Astrocyte (in vitro differentiated cells and primary cell): ENCODE results near the gene SYTL3. TPM values are rescaled to one million over a fixed set of nuclear protein-coding genes. Genes with fewer than 3 reads are reported as not detected.
"Not testable (repeated sequence)": the region's sequence is repeated elsewhere in the genome, so short reads cannot be mapped to it uniquely, and the experiment has no call there.

ENCODE experiments used
- DNase-seq: peaks from one replicate; pipeline ENCODE4 v3.0.0-alpha.2; 2010; ENCODE audit warnings: low read depth
- FAIRE-seq: peaks from 2 replicates; lab custom pipeline; 2011; peaks lifted over from hg19 to GRCh38; lab: Jason Lieb, UNC
- H2AFZ ChIP-seq: 2 replicates; pipeline ENCODE4 v1.6.0; 2012; ENCODE audit warnings: low read depth, low read length, inconsistent platforms
- H3K27ac ChIP-seq: 2 replicates; pipeline ENCODE4 v1.5.1; 2011; ENCODE audit warnings: low read depth, low read length, inconsistent platforms
- H3K27me3 ChIP-seq: 2 replicates; pipeline ENCODE4 v1.6.0; 2011; ENCODE audit warnings: low read length, inconsistent platforms; ENCODE audit not compliant: insufficient read depth
- H3K36me3 ChIP-seq: 2 replicates; pipeline ENCODE4 v1.5.1; 2011; ENCODE audit warnings: low read length, inconsistent platforms; ENCODE audit not compliant: insufficient read depth
- H3K4me1 ChIP-seq: 2 replicates; pipeline ENCODE4 v1.5.1; 2011; ENCODE audit warnings: low read length, inconsistent platforms; ENCODE audit not compliant: insufficient read depth
- H3K4me2 ChIP-seq: 2 replicates; pipeline ENCODE4 v1.6.0; 2012; ENCODE audit warnings: low read length, inconsistent platforms
- H3K4me3 ChIP-seq: 2 replicates; pipeline ENCODE4 v1.5.1; 2011; ENCODE audit warnings: low read depth, mild to moderate bottlenecking, low read length, inconsistent platforms; ENCODE audit not compliant: insufficient read depth
- H3K79me2 ChIP-seq: 2 replicates; pipeline ENCODE4 v1.6.0; 2012; ENCODE audit warnings: mild to moderate bottlenecking, low read length, inconsistent platforms; ENCODE audit not compliant: insufficient read depth
- H3K9ac ChIP-seq: 2 replicates; pipeline ENCODE4 v1.6.0; 2012; ENCODE audit warnings: mild to moderate bottlenecking, low read length, inconsistent platforms
- H3K9me3 ChIP-seq: 2 replicates; pipeline ENCODE4 v1.5.1; 2012; ENCODE audit warnings: low read depth, mild to moderate bottlenecking, low read length, inconsistent platforms; ENCODE audit not compliant: insufficient read depth
- H4K20me1 ChIP-seq: 2 replicates; pipeline ENCODE4 v1.6.0; 2012; ENCODE audit warnings: low read length, inconsistent platforms; ENCODE audit not compliant: insufficient read depth
- H3K27ac Mint-ChIP-seq: one replicate; pipeline ENCODE4 v1.8.0; 2021; ENCODE audit warnings: mild to moderate bottlenecking, mixed read lengths; ENCODE audit not compliant: unreplicated experiment
- H3K27me3 Mint-ChIP-seq: one replicate; pipeline ENCODE4 v1.8.0; 2021; ENCODE audit warnings: low read depth, mixed read lengths; ENCODE audit not compliant: unreplicated experiment
- H3K36me3 Mint-ChIP-seq: one replicate; pipeline ENCODE4 v1.8.0; 2021; ENCODE audit warnings: low read depth, mixed read lengths; ENCODE audit not compliant: unreplicated experiment
- H3K4me1 Mint-ChIP-seq: one replicate; pipeline ENCODE4 v1.8.0; 2021; ENCODE audit warnings: low read depth, mixed read lengths; ENCODE audit not compliant: unreplicated experiment
- H3K4me3 Mint-ChIP-seq: one replicate; pipeline ENCODE4 v1.8.0; 2021; ENCODE audit warnings: mild to moderate bottlenecking, moderate library complexity, mixed read lengths; ENCODE audit not compliant: unreplicated experiment
- H3K9me3 Mint-ChIP-seq: one replicate; pipeline ENCODE4 v1.8.0; 2021; ENCODE audit warnings: mild to moderate bottlenecking, mixed read lengths; ENCODE audit not compliant: unreplicated experiment
- EZH2 ChIP-seq: IDR thresholded peaks from 2 replicates; pipeline ENCODE4 v1.6.1; 2012; ENCODE audit warnings: mild to moderate bottlenecking, low read length, inconsistent platforms; ENCODE audit not compliant: insufficient read depth
- total RNA-seq: library from RNA; stranded (reverse); gene quantifications from 2 replicates; pipeline ENCODE4 v1.2.1, GENCODE V29; 2021
- TF ChIP-seq, protein P1 (sequence below): IDR thresholded peaks from 2 replicates; pipeline ENCODE4 v1.5.1; 2011; ENCODE audit warnings: low read depth, mild to moderate bottlenecking, inconsistent platforms, low read length, moderate library complexity; ENCODE audit not compliant: insufficient read depth

Gene SYTL3
- total RNA-seq, 1 donor from 2014 or later: 1.2 TPM

DNA sequence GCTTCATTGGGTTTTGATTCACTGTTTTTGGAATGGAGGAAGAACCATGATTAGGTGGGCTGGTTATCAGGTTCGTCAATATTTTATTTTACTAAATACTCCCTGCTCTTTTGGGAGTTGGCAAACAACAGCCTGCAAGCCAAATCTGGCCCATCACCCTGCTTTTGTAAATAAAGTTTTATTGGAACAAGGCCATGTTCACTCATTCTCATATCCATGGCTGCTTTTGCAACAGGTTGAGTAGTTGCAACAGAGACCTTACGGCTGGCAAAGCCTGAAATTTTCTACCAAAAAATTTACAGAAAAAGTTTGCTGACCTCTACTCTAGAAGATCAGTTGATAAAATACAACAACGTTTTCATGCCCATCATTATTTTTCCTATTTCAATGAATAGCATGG is 45.1 kb downstream of the SYTL3 start:
- H4K20me1 ChIP-seq: no peaks in the 10 kb centered on the region
- FAIRE-seq (no peak), DNase-seq (no peak)
- H3K9me3 ChIP-seq: no peaks in the 10 kb centered on the region
- TF ChIP-seq EZH2: no peak
- TF ChIP-seq, protein P1, sequence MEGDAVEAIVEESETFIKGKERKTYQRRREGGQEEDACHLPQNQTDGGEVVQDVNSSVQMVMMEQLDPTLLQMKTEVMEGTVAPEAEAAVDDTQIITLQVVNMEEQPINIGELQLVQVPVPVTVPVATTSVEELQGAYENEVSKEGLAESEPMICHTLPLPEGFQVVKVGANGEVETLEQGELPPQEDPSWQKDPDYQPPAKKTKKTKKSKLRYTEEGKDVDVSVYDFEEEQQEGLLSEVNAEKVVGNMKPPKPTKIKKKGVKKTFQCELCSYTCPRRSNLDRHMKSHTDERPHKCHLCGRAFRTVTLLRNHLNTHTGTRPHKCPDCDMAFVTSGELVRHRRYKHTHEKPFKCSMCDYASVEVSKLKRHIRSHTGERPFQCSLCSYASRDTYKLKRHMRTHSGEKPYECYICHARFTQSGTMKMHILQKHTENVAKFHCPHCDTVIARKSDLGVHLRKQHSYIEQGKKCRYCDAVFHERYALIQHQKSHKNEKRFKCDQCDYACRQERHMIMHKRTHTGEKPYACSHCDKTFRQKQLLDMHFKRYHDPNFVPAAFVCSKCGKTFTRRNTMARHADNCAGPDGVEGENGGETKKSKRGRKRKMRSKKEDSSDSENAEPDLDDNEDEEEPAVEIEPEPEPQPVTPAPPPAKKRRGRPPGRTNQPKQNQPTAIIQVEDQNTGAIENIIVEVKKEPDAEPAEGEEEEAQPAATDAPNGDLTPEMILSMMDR: no peak
- H3K9ac ChIP-seq: no peak overlapping the region
- H3K4me2 ChIP-seq: no peak overlapping the region
- no peak overlapping the region for H3K27ac ChIP-seq
- H3K4me3 ChIP-seq: no peak overlapping the region
- H3K36me3 ChIP-seq: no peaks in the 10 kb centered on the region
- H3K27me3 ChIP-seq: no peaks in the 10 kb centered on the region
- no peak overlapping the region for H3K27ac Mint-ChIP-seq
- H3K79me2 ChIP-seq: no peaks in the 10 kb centered on the region
- H3K27me3 Mint-ChIP-seq: no peaks in the 10 kb centered on the region
- H3K4me3 Mint-ChIP-seq: no peak overlapping the region
- H2AFZ ChIP-seq: no peak overlapping the region
- H3K9me3 Mint-ChIP-seq: no peaks in the 10 kb centered on the region
- H3K36me3 Mint-ChIP-seq: no peaks in the 10 kb centered on the region
- H3K4me1 ChIP-seq: no peaks in the 10 kb centered on the region
- peaks cover 8% of the 10 kb centered on the region for H3K4me1 Mint-ChIP-seq

DNA sequence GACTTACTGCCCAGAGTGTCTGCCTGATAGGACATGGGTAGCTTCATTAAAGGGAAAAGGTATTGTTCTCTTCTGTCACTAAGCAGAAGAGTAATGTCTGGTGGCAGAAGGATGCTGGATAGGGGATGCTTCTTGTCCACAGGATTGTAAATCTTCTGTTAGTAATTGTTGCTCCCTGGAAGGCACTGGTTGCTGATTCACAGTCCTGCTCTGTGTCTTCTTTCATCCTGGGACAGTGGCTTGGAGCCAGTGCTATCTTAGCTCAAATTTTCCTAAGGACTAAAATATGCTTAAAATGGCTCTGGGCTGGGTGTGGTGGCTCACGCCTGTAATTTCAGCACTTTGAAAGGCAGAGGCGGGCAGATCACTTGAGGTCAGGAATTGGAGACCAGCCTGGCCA is 48.0 kb downstream of the SYTL3 start:
- no peak for TF ChIP-seq EZH2
- TF ChIP-seq, protein P1: no peak
- Histone ChIP-seq H3K4me3 (no peak overlapping the region), H3K9ac (no peak overlapping the region), H3K27ac (no peak overlapping the region), H3K4me2 (no peak overlapping the region), H3K27me3 (no peaks in the 10 kb centered on the region), H3K36me3 (no peaks in the 10 kb centered on the region), H3K79me2 (no peaks in the 10 kb centered on the region), H4K20me1 (no peaks in the 10 kb centered on the region), H3K9me3 (no peaks in the 10 kb centered on the region), H3K4me1 (no peaks in the 10 kb centered on the region), H2AFZ (no peak overlapping the region)
- DNase-seq (peak; percentile 86), FAIRE-seq (peak; percentile 50)
- H3K9me3 Mint-ChIP-seq: no peaks in the 10 kb centered on the region
- H3K27me3 Mint-ChIP-seq: peaks cover 3% of the 10 kb centered on the region
- H3K4me1 Mint-ChIP-seq: peaks cover 8% of the 10 kb centered on the region
- H3K4me3 Mint-ChIP-seq: no peak overlapping the region
- no peak overlapping the region for H3K27ac Mint-ChIP-seq
- H3K36me3 Mint-ChIP-seq: no peaks in the 10 kb centered on the region

DNA sequence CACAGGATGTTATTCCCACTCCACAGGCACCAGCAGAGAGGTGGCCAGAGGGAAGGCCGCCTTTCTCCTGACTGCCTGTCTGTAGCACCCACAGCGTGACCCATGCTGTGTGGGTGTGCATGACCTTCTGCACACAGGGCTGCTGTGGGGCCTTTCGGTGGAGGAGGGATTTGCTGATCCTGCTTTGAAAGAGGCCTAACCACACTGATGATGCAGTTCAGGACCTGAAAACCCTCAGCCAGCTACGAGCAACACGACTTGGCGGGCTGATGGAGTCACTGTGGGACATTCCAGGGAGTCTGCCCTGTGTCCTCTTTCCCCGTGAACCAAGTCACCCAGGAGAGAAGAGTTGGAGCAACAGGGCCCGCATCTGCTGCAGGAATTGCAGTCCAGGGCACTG is 49.1 kb downstream of the SYTL3 start:
- H3K27ac ChIP-seq: no peak overlapping the region

DNA sequence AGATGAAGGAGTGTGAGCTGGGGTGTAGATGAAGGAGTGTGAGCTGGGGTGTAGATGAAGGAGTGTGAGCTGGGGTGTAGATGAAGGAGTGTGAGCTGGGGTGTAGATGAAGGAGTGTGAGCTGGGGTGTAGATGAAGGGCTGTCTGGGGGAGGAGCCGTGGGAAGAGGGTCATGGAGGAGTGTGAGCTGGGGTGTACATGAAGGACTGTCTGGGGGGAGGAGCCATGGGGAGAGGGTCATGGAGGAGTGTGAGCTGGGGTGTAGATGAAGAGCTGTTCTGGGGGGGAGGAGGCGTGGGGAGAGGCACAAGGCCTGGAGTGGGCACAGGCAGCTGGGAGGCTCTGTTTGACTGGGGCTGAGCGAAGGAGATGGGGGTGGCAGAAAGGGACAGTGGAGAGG is 51.4 kb downstream of the SYTL3 start:
- H4K20me1 ChIP-seq, H3K27ac ChIP-seq, H3K4me3 ChIP-seq, H3K36me3 Mint-ChIP-seq, FAIRE-seq, H3K27me3 ChIP-seq, H3K4me3 Mint-ChIP-seq, H3K4me2 ChIP-seq, H3K4me1 ChIP-seq, H3K4me1 Mint-ChIP-seq, DNase-seq, H3K27ac Mint-ChIP-seq, H3K79me2 ChIP-seq, H3K9me3 ChIP-seq, H3K36me3 ChIP-seq, H3K27me3 Mint-ChIP-seq, H3K9me3 Mint-ChIP-seq, H3K9ac ChIP-seq, H2AFZ ChIP-seq: not testable (repeated sequence)

More for the DNA sequence above, 49.1 kb downstream of the SYTL3 start:
- no peaks in the 10 kb centered on the region for H3K36me3 Mint-ChIP-seq
- Histone ChIP-seq H3K4me1 (no peaks in the 10 kb centered on the region), H3K27me3 (no peaks in the 10 kb centered on the region), H4K20me1 (no peaks in the 10 kb centered on the region), H3K9ac (no peak overlapping the region), H3K9me3 (no peaks in the 10 kb centered on the region), H3K36me3 (no peaks in the 10 kb centered on the region), H2AFZ (no peak overlapping the region), H3K4me2 (no peak overlapping the region), H3K4me3 (no peak overlapping the region), H3K79me2 (no peaks in the 10 kb centered on the region)
- TF ChIP-seq EZH2: no peak
- TF ChIP-seq, protein P1: no peak
- no peak for FAIRE-seq
- no peak overlapping the region for H3K4me3 Mint-ChIP-seq
- H3K27ac Mint-ChIP-seq: no peak overlapping the region
- peak; percentile 23 for DNase-seq
- H3K4me1 Mint-ChIP-seq: peaks cover 8% of the 10 kb centered on the region
- peaks cover 3% of the 10 kb centered on the region for H3K27me3 Mint-ChIP-seq
- H3K9me3 Mint-ChIP-seq: no peaks in the 10 kb centered on the region
